ENCODE data around the gene TRAF2. TPM values are rescaled to one million over a fixed set of nuclear protein-coding genes. Genes with fewer than 3 reads are reported as not detected.

Gene TRAF2
- total and polyA plus RNA-seq, 2 of the 4 experiments (the other 2 are of a cell fraction), result 6.6 to 12.0 TPM

DNA sequence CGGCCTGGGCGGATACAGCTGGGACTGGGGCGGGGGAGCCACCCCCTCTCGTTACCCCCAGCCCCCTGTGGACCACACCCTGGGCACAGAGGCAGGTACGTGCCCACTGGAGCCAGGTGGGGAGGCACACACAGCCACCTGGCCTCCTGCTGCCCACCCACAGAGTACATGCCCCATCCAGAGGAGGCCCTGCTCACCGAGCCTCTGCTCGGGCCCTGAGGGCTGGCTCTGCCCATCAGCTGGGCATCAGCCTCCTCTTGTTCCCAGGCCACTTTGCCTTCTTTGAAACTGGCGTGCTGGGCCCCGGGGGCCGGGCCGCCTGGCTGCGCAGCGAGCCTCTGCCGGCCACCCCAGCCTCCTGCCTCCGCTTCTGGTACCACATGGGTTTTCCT, 27.9 kb upstream of the TRAF2 start:
- dilution Hi-C loops (cut with HindIII; ENCODE audit: low sequenced_read_pairs, unreplicated experiment), result no loop called here

More for the DNA sequence above, 27.9 kb upstream of the TRAF2 start:
- Histone ChIP-seq H3K14ac (replicated peaks; ENCODE audit: low read depth, low read length) (no peak overlapping the region), H2AK9ac (replicated peaks; ENCODE audit: low read depth, low read length, poor library complexity) (peak overlapping the region; percentile 7), H2BK5ac (ENCODE audit: low read depth, low read length, poor library complexity, severe bottlenecking) (no peak overlapping the region), H3K56ac (ENCODE audit: extremely low read depth, insufficient read depth, low read length) (no peak overlapping the region), H3K27me3 (ENCODE audit: control insufficient read depth, insufficient read depth, low read length) (no peaks in the 10 kb centered on the region), H2AFZ (replicated peaks; ENCODE audit: low read length, poor library complexity) (no peak overlapping the region), H3K23ac (ENCODE audit: low read depth, low read length) (no peak overlapping the region), H3K36me3 (ENCODE audit: control insufficient read depth, insufficient read depth, low read length) (peaks cover 30% of the 10 kb centered on the region), H3K9me3 (ENCODE audit: control insufficient read depth, insufficient read depth, low read length) (no peaks in the 10 kb centered on the region), H2BK20ac (ENCODE audit: low read depth, low read length) (no peak overlapping the region), H3K9ac (ENCODE audit: low read depth, low read length) (no peak overlapping the region), H3K4me2 (ENCODE audit: low read depth, low read length) (no peak overlapping the region), H4K5ac (ENCODE audit: low read depth, low read length) (no peak overlapping the region), H3K4ac (ENCODE audit: low read depth, low read length) (no peak overlapping the region), H2BK15ac (ENCODE audit: low read depth, low read length) (no peak overlapping the region), H3K4me1 (ENCODE audit: control insufficient read depth, insufficient read depth, low read length) (peaks cover 8% of the 10 kb centered on the region), H4K8ac (ENCODE audit: low read depth in 2 of 2, low read length in 2 of 2) (no peak overlapping the region), H3K27ac (ENCODE audit: insufficient read depth, low read length) (no peak overlapping the region), H4K91ac (ENCODE audit: insufficient read depth, low read depth, low read length) (no peak overlapping the region), H3K4me3 (ENCODE audit: insufficient read depth, low read depth, low read length) (no peak overlapping the region), H2BK120ac (ENCODE audit: low read depth, low read length) (no peak overlapping the region), H2AK5ac (ENCODE audit: low read depth, low read length) (no peak overlapping the region), H3K18ac (ENCODE audit: low read depth, low read length) (no peak overlapping the region), H3K79me1 (ENCODE audit: low read depth in 1 of 2, low read length in 2 of 2) (peaks cover 0 to 23% of the 10 kb centered on the region in 2 experiments; a peak in 2 of 4 replicates), H4K20me1 (ENCODE audit: insufficient read depth, low read length) (peaks cover 5% of the 10 kb centered on the region; the same call in 1 of the 2 replicates), H3K9me1 (ENCODE audit: insufficient read depth, low read length) (no peaks in the 10 kb centered on the region)
- in situ Hi-C loops (cut with MboI; ENCODE audit: low sequenced_read_pairs), result no loop called here
- DNase-seq, result no peak
- BruUV-seq (replicated peaks), result no TSS peak
- ChIA-PET POLR2A (ENCODE audit: unreplicated experiment) (no interaction called here), CTCF (no interaction called here)
- 99% methylated on average over 11 of the region's 15 CpGs; no CpG with 5 or more reads in 1 of the 2 experiments for WGBS, 2 experiments (ENCODE audit: extremely low coverage in 2 of 2, insufficient read length in 1 of 2)
- TF ChIP-seq RFX5 (IDR thresholded peaks at IDR 0.05; ENCODE audit: low read depth, low read length) (no peak), BHLHE40 (IDR thresholded peaks at IDR 0.05; ENCODE audit: low read depth, low read length) (no peak), CHD1 (IDR thresholded peaks at IDR 0.05; ENCODE audit: low read depth, low read length) (no peak), NFE2L2 (IDR thresholded peaks at IDR 0.05; ENCODE audit: low read depth, low read length) (no peak), RAD21 (IDR thresholded peaks at IDR 0.05; ENCODE audit: low read length) (no peak), CEBPB (IDR thresholded peaks at IDR 0.05; ENCODE audit: low read depth, low read length) (no peak), SMC3 (IDR thresholded peaks at IDR 0.05; ENCODE audit: low read depth, low read length) (no peak), MAZ (IDR thresholded peaks at IDR 0.05; ENCODE audit: borderline replicate concordance, low read depth, low read length) (no peak), FOS (IDR thresholded peaks at IDR 0.05; ENCODE audit: low read depth, low read length) (no peak), MXI1 (IDR thresholded peaks at IDR 0.05; ENCODE audit: borderline replicate concordance, low read depth, low read length) (no peak), MAFK (IDR thresholded peaks at IDR 0.05; ENCODE audit: low read depth, low read length) (no peak), POLR2A (IDR thresholded peaks at IDR 0.05; ENCODE audit: low read depth, low read length) (no peak), RCOR1 (IDR thresholded peaks at IDR 0.05; ENCODE audit: insufficient replicate concordance, low read length) (no peak)
- TF ChIP-seq, protein P1, sequence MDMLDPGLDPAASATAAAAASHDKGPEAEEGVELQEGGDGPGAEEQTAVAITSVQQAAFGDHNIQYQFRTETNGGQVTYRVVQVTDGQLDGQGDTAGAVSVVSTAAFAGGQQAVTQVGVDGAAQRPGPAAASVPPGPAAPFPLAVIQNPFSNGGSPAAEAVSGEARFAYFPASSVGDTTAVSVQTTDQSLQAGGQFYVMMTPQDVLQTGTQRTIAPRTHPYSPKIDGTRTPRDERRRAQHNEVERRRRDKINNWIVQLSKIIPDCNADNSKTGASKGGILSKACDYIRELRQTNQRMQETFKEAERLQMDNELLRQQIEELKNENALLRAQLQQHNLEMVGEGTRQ (IDR thresholded peaks at IDR 0.05; ENCODE audit: low read depth, low read length), result no peak
- TF ChIP-seq, protein P2, sequence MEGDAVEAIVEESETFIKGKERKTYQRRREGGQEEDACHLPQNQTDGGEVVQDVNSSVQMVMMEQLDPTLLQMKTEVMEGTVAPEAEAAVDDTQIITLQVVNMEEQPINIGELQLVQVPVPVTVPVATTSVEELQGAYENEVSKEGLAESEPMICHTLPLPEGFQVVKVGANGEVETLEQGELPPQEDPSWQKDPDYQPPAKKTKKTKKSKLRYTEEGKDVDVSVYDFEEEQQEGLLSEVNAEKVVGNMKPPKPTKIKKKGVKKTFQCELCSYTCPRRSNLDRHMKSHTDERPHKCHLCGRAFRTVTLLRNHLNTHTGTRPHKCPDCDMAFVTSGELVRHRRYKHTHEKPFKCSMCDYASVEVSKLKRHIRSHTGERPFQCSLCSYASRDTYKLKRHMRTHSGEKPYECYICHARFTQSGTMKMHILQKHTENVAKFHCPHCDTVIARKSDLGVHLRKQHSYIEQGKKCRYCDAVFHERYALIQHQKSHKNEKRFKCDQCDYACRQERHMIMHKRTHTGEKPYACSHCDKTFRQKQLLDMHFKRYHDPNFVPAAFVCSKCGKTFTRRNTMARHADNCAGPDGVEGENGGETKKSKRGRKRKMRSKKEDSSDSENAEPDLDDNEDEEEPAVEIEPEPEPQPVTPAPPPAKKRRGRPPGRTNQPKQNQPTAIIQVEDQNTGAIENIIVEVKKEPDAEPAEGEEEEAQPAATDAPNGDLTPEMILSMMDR (conservative IDR thresholded peaks at IDR 0.05; ENCODE audit: low read depth, low read length), result no peak
- TF ChIP-seq, protein P3, sequence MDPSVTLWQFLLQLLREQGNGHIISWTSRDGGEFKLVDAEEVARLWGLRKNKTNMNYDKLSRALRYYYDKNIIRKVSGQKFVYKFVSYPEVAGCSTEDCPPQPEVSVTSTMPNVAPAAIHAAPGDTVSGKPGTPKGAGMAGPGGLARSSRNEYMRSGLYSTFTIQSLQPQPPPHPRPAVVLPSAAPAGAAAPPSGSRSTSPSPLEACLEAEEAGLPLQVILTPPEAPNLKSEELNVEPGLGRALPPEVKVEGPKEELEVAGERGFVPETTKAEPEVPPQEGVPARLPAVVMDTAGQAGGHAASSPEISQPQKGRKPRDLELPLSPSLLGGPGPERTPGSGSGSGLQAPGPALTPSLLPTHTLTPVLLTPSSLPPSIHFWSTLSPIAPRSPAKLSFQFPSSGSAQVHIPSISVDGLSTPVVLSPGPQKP (IDR thresholded peaks at IDR 0.05; ENCODE audit: borderline replicate concordance, low read depth, low read length), result no peak
- intact Hi-C loops (cut with micrococcal nuclease), result no loop called here
- ATAC-seq (ENCODE audit: low read depth), result no peak
